SW480 (cell line): ENCODE results near the gene ARF6.
"Not testable (repeated sequence)": the region's sequence is repeated elsewhere in the genome, so short reads cannot be mapped to it uniquely, and the experiment has no call there.

ENCODE experiments used
- DNase-seq: peaks from one replicate; pipeline ENCODE4 v3.0.0-alpha.2; 2016; ENCODE audit warnings: low spot score

ARF6 gene

DNA sequence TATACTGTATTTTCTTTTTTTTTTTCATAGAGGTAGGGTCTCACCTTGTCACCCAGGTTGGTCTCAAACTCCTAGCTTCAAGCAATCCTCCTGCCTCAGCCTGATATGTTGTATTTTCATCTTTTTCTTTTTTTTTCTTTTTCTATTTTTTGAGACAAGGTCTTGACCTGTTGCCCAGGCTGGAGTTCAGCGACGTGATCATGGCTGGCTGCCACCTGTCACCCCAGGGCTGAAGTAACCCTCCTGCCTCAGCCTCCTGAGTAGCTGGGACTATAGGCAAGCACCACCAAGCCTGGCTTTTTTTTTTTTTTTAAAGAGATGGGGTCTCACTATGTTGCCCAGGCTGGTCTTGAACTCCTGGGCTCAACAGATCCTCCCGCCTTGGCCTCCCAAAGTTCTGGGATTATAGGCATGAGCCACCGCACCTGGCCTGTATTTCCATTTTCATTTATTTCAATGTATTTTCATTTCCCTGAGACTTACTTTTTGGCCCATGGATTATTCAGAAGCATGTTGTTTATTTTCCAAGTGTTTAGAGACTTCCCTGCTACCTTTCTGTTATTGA, 16.2 kb upstream of the ARF6 start:
- no peak for DNase-seq

GRCh38 chr14:49879646-49880204, 13.2 kb upstream of the ARF6 start:
- DNase-seq: peak; percentile 72

DNA sequence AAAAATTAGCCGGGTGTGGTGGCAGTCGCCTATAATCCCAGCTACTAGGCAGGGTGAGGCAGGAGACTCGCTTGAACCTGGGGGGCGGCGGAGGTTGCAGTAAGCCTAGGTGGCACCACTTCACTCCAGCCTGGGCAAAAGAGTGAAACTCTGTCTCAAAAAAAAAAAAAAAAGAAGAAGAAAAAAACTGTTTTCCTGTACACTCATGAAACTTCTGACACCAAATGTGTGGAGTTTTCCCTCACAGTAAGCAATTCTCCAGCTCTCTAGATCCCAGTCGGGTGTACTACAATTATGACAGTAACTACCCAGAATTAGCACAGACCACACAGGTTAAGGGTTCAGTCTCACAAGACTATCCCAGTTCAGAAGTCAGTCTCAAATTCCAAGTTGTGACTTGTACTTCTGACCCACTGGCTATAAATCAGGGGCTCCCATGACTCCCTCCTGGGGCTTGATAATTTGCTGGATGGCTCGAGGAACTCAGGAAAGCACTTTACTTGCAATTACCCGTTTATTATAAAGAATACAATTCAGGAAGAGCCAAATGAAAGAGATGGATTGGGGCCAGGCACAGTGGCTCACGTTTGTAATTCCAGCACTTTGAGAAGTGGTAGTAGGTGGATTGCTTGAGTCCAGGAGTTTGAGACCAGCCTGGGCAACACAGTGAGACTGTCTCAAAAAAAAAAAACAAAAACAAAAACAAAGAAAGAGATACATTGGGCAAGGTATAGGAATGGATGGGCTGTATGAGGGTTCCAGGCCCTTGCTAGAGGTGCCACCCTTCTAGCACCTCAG, 12.4 kb upstream of the ARF6 start:
- DNase-seq: no peak

GRCh38 chr14:49881350-49882001, 11.4 kb upstream of the ARF6 start:
- DNase-seq: no peak

- DNase-seq: no peak
Measured at GRCh38 chr14:49882826-49883694, 9.8 kb upstream of the ARF6 start.

- no peak for DNase-seq
Measured at GRCh38 chr14:49886523-49886922, 6.4 kb upstream of the ARF6 start.

- DNase-seq: no peak
Measured at GRCh38 chr14:49888293-49888692, 4.6 kb upstream of the ARF6 start.

DNA sequence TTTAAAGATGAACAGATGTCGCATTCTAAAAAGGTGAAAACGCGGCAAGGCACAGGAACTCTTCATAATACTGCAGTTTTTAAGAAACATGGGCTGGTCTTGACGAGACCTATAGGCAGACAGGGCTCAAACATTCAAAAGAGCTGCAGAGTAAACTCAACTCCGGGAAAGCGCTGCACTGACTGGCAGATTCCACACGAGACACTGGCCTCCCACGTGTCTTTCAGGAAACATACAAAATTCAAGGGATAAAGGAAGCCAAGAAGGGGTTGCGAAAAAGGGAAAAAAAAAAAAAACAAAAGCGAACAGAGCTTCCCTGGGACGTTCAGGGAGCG, 614 bp upstream of the ARF6 start:
- peak; percentile 75 for DNase-seq

- peak; percentile 65 for DNase-seq
Measured at GRCh38 chr14:49893309-49894213, 679 bp downstream of the ARF6 start.

- not testable (repeated sequence) for DNase-seq
Measured at GRCh38 chr14:49894214-49895107, 1.6 kb downstream of the ARF6 start.

DNA sequence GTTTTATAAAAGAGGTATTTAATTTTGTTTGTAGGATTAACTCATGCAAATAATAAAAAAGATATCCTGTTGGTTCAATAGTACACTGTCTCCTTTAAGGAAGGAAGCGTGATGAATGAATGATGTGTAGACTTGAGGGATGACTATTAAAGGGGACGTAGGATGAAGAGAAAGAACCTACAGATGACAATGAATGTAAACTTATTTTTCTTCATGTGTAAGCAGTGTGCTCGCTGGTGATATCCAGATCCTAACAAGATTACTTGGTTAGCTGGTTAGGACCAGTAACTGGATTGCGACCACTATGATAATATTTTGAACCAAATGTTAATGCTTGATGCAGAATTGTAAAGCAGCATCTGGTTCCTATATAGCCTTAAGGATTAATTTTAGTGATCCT, 2.6 kb downstream of the ARF6 start:
- DNase-seq: no peak

- not testable (repeated sequence) for DNase-seq
Measured at GRCh38 chr14:49896272-49896671, 3.4 kb downstream of the ARF6 start.

GRCh38 chr14:49896966-49897365, 4.1 kb downstream of the ARF6 start:
- no peak for DNase-seq

- DNase-seq: no peak
Measured at GRCh38 chr14:49897414-49897813, 4.5 kb downstream of the ARF6 start.

- no peak for DNase-seq
Measured at GRCh38 chr14:49897965-49898364, 5.1 kb downstream of the ARF6 start.

GRCh38 chr14:49898485-49898884, 5.6 kb downstream of the ARF6 start:
- DNase-seq: no peak

DNA sequence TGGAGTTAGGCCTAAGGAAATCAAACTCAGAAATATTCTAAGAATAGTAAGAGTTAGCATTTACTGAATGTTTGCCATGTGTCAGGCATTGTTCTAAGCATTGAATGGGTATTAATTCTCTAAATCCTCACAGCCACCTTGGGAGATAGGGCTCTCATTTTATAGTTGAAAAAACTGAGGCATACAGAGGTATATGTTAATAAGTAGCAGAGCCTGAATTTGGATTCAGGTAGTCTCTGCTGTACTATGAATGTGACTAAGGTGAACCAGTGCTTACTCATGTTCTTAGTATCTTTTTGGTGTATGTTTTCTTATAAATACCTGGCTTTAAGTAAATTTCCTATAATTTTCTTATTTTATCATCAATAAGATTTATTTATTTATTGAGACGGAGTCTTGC, 8.1 kb downstream of the ARF6 start:
- no peak for DNase-seq

DNA sequence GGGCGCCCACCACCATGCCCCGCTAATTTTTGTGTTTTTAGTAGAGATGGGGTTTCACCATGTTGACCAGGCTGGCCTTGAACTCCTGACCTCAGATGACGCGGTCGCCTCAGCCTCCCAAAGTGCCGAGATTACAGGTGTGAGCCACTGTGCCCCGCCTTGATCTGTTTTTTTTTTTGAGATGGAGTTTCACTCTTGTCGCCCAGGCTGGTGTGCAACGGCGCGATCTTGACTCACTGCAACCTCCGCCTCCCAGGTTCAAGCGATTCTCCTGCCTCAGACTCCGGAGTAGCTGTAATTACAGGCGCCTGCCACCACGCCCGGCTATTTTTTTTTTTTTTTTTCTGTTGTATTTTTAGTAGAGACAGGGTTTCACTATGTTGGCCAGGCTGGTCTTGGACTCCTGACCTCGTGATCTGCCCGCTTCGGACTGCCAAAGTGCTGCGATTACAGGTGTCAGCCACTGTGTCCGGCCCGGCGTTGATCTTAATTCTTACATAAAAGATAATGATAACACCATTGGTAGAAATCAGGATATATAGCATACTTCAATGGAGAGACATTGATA, 9.9 kb downstream of the ARF6 start:
- DNase-seq: not testable (repeated sequence)

- DNase-seq: no peak
Measured at GRCh38 chr14:49904270-49904669, 11.4 kb downstream of the ARF6 start.

DNA sequence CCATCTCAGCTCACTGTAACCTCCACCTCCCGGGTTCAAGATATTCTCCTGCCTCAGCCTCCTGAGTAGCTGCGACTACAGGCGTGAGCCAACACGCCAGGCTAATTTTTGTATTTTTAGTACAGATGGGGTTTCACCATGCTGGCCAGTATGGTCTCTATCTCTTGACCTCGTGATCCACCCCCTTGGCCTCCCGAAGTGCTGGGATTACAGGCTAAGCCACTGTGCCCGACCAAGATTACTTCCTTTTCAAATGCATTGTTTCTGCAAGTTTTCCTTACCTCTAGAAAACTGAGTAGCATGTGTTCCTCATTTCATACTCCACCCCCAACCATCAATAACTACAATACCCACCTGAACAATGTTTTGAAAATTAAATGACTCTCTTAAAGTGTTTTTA, 13.1 kb downstream of the ARF6 start:
- DNase-seq: no peak
